HG03025 (cell line): Measurements from ENCODE around the gene EPHB1.
A peak's percentile ranks its signal among the peaks of the same experiment; 100 is the strongest.
"Not testable (repeated sequence)": the region's sequence is repeated elsewhere in the genome, so short reads cannot be mapped to it uniquely, and the experiment has no call there.

Experiments
- ATAC-seq: cut with Tn5 transposase; IDR thresholded peaks from one replicate; pipeline ENCODE4 v1.9.1; 2021; ENCODE audit warnings: mild to moderate bottlenecking, moderate library complexity; ENCODE audit not compliant: unreplicated experiment, low FRiP score

Gene EPHB1

DNA sequence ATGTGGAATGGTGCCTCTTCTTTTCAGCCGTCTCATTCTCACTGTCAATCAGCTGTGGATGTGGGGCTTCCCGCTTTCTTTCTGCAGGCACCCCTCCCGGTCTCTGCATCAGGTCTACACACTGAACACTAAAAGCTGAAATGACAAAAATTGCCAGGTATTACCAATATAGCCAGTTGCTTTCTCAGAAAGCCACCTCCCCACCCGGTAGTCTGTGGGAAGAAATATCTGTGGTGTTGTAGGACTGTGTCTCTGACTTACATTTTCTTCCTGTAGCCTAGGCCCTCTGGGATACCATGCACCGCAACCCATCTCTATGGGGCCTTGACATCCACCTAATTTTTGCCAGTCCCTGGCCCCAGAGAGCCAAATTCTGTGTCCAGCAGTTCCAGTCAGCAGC is 19.2 kb upstream of the EPHB1 start:
- no peak for ATAC-seq

DNA sequence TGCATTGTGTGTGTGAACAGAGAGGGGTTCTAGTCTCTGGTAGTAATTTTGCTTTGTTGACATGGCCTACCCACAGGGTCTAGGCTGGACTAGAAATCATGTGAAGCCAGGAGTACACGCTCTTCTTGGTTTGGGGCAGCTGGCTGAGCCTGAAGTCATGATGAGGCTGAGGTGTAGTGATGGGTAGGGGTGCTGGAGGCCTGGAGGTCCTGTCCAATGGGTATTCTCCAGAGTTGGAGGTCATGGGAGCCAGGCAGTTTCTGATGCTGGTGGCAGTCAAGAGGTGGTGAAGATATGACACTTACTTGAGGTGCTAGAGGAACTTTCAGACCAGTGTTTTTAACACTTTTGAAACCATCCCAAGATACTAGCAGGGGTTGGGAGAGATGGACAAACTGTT is 18.5 kb upstream of the EPHB1 start:
- no peak for ATAC-seq

DNA sequence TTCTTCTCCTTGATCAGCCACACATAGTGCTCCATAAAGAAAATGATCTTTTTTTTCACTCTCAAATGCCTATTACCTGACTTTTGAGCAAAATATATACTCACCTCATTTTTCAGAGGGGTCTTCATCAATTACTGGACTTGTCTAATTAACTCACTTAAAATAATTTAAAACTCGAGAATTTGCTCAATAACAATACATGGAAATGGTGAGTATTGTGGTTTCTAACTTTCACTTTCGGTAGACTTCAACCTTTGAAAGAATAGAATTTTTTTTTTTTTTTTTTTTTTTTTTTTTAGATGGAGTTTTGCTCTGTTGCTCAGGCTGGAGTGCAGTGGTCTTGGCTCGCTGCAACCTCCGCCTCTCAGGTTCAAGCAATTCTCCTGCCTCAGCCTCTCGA is 17.7 kb upstream of the EPHB1 start:
- no peak for ATAC-seq

DNA sequence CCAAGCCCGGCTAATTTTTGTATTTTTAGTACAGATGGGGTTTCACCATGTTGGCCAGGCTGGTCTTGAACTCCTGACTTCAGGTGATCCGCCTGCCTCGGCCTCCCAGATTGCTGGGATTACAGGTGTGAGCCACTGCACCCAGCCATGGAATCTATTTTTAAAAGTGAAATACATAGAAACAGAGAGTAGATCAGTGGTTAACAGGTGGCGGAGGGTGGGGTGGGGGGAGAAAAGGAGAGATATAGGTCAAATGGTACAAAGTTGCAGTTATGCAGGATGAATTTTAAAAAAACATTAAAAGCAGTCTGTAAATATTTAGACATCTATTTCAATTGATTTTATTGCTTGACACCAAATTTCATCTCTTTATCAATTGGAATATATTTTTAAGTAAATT is 6.8 kb upstream of the EPHB1 start:
- not testable (repeated sequence) for ATAC-seq

DNA sequence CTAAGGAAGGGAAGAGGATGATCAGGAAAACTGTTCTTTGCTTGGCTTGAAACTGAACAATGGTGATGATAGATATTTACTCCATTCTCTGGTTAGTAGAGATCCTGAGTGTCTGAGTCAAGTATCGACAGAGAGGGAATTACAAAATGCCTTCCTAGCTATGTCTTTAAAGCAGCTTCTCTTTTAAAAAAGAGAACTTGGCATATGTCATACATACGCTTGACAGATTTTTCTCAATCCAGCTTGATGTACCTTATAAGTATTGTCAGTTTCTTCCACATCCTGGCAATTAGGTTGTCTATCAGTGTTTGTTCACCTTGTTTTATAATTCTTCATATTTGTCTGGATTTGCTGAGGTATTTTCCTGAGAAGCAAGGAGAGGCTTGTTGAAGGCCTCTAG is 5.0 kb upstream of the EPHB1 start:
- no peak for ATAC-seq

DNA sequence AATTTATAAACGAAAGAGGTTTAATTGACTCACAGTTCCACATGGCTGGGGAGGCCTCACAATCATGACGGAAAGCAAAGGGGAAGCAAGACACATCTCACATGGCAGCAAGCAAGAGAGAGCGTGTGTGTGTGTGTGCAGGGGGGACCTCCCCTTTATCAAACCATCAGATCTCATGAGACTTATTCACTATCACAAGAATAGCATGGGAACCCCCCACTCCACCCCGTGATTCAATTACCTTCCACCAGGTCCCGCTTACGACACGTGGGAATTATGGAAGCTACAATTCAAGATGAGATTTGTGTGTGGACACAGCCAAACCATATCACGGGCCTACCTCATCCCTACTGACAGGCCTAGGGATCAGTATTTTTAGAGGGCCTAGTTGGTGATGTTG is 3.1 kb upstream of the EPHB1 start:
- ATAC-seq, result no peak

DNA sequence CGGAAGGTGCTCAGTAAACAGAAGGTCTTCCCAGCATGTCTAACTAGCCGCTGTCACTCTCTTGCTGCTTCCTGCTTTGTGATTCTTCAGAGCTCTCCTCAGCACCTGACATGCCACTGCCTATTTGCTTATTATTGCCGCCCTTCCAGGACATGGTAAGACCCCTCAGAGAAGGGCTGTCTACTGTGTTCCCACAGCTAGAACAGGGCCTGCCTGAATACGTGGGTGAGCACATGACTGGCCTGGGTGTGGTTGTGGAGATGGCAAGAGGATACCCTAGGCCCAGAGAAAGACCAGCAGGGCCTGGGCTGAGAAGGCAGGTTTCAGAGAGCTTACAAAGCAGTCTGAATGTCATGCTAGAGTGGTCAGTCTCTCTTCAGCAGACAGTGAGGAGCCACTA is 2.4 kb upstream of the EPHB1 start:
- no peak for ATAC-seq

DNA sequence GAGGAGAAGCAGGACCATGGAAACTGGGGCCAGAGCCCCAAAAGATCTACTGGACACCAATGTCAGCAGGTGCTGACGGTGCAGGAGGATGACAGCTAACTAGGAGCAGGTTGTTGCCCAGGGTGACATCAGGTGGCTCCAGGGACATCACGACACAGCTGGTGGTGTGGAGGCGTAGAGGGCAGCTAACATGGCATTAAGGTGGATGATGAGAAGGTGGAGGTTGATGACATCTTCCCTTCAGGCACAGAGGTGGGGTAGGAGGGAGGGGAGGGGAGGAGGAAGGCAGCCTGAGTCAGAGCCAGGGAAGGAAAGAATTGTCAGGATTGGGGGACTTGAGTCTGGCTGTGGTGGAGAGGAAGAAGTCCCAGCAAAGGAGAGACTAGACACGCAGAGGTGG is 1.5 kb upstream of the EPHB1 start:
- no peak for ATAC-seq

DNA sequence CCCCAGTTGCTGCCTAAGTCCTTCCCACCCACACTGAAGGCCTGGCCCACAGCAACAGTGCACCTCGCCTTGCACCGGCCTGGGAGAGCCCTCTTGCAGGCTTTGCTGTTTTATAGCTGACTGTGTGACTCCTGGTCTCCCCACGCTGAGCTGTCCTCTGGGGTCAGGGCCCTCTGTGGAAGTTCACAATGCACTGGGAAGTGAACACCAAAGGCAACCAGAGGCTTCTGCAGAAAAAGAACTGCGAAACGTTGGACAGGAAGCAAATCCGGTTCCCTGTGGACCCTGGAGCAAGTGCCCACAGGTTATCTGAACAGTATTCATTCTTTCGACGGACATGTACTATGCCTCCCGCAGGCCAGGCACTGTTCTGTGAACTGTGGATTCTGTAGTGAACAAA is 737 bp upstream of the EPHB1 start:
- ATAC-seq, result no peak

DNA sequence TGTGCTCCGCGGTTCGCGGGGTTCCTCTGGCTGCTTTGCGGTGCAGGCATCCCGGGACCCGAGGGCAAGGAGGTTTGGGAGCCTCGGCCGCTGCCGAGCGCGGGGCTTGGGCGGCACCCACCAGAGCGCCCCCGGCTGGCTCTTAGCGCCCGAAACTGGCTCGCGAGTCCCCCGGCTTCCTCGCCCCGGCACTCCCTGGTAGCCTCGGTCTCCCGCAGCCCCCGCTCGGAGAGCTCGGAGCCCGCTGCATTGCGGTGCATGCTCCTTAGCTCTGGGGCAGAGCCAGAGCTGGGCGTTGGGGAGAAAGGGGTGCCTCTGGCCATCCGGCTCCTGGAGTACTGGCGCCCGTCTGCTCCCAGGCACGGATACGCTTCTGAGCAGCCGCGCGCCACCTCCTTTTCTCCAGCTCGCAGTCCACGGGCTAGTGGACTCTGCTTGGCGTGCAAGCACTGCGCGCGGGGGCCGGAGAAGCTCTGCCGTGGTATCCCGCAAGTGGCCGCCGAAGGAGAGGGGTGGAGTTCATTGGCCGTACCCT is 753 bp downstream of the EPHB1 start:
- peak; percentile 10 for ATAC-seq

DNA sequence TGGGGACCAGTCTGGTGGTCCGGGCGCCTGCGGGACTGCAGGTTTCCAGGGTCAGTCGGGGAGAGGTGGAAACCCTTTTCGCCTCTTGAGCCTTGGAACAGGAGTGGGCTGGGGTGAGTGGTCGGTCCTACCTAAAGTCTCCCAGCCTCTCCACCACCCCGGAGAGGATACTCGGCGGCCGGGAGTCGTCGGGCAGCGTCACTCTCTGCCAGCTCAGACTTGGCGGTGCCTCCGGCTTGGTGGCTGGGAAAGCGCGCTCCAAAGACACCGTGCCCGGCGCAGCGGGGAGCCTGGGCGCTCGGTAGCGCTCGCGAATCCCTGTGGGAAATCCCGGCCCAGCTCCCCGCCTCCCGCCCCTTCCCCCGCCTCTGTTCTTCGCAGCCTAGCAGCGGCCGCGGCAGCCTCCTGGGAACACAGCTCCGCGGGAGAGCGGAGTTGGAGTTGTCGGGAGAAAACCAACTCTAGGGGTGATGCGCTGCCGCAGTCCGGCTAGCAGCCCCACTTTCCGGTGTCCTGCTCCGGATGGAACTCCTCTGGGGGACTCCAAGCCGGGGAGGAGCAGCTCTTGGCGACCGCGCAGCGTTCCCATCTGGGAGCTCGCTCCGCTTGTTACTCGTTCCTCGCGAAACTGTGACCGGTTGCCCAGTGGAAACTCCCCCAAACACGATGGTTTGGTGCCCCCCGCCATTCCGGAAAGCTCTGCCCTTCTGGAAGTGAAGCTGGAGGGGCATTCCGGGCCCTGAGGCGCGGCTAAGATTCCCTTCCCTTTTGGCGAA is 1.4 kb downstream of the EPHB1 start:
- no peak for ATAC-seq

DNA sequence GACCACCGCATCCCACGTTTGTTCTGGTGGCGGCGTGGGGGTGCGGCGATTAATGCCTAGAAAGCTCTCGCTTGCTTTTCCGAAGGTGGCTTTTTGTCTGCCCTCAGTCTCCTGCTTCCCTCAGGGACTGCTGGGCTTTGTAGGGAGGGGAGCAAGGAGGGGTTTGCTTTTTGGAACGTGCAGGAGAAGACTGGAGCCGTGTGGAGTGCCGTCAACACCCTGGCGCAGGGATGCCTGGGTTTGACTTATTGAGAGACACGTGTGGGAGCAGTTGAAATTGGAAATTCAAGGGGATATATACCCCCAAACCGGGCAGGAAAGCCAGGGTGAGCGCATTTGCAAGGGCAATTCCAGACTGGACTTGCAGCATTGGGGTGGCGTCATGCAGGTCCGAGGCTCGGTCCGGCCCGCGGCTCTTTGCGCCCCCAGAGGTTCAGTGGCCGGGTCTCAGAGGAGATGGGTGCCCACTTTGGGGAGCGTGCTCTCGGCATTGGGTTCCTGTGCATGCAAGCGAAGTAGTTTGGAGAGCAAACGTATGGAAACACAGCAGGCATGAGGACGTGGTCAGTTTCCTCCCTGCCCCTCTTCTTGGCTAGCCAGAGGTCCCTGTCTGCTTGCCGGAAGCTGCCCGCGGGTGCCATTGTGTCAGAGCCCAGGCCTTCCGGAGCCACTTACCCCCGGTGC is 2.1 kb downstream of the EPHB1 start:
- ATAC-seq, result no peak

DNA sequence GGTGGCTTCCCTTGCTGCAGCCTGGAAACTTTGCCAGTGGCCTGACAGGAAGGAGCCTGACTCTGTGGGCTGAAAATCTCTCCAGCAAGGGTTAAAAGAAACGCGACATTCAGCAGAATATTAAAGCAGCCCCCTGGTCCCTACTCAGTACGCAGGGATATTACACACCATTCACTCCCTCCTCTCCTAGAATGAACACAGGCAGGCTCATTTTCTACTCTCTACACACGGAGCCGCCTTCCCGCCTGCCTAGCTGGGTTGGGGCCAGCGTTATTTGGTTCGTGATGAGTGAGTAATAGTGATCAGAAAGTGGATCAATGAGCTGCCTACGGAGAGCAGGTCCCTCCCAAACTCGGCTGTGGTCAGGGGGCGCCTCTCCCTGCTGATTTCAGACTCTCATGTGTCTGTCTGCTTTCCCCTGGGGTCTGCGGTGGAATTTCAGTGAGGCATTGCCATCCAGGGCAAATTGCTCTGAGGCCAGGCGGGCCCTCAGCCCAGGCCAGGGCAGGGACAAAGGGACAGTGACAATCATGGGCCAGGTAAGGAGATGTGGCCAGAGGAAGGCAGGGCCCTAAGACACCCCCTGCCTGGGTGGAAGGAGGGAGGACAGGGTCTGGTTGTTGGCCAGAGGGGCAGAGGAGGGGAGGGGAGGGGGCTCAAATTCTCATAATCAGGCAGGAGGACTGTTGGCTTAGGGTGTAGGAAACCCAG is 2.8 kb downstream of the EPHB1 start:
- ATAC-seq, result no peak

DNA sequence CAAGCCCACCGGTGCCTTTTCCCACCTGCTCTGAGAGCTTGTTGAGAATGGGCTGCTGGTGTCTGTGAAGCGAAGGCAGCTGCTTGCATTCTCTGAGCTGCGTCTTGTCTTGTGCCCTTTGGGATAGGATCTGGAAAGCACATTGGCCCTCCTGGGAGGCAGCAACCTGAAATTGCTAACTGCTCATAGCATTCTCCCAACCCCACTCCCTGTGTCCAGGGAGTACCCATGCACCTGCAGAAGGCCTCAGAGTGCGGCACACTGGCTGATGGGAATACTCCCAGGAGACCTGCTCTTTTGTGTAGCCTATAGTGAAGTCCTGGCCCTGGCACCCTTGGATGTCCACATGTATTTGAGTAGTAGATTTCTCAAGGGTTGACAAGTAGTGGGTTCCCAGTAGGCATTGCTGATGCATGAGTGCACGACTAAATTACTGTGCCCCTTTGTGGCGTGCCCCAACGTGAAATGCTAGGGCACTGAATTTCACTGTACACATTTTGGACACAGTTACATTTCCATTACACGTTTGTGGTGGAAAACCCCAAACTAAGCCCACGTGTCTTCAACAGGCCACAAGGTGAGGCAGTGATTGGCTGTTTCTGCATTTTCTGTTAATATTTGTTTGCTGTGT is 3.7 kb downstream of the EPHB1 start:
- ATAC-seq, result no peak

DNA sequence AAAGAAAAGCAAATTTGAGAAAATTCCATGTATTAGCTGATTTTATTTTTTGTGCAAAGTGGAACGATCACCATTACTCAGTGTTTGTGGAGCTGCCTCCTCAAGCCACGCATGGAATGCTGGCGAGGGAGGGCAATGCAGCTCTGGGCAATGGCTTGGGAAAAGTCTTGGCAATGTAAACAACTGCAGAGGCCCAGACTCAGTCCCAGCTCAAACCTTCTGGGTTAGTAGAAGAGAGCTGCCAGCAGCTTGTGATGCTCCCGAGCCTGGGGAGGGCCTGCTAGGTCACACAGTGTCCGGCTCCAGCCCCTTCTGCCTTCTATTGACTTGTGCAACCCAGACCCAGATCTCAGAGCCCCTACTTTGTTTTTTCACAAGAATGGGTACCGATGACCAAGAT is 4.3 kb downstream of the EPHB1 start:
- no peak for ATAC-seq

DNA sequence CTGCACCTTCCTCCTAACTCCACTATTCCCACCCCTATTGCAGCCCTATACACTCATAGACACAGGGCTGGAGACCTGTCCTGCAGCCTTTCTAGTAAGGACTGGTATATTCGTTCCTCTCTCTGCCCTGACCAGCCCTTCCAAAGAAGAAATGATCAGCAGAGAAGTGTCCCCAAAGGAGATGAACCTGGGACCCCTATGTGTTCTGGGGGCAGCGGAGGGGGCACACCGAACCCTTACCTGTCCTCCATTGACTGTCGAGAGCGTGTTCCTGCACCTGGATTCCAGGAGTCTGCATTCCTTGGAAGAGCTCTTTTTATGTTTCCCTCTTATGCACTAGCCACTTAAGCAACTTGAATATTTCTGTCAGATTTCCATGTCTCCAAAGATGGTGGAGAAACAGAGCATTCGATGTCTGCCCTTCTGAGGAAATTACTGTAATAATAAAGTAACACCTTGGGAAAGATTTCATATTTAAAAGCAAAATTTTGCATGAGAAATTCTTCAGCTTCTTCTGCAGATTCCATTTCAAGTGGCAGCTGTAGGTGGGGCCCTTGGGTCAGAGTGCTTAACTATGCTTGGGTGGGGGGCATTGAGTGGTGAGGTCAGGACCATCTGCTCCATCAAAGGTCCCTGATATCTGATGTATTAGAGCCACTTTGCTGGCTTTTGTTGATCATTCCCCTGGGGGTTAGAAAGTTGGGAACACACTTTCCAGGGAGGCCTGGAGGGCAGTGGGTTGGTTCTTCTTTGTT is 6.3 kb downstream of the EPHB1 start:
- no peak for ATAC-seq

DNA sequence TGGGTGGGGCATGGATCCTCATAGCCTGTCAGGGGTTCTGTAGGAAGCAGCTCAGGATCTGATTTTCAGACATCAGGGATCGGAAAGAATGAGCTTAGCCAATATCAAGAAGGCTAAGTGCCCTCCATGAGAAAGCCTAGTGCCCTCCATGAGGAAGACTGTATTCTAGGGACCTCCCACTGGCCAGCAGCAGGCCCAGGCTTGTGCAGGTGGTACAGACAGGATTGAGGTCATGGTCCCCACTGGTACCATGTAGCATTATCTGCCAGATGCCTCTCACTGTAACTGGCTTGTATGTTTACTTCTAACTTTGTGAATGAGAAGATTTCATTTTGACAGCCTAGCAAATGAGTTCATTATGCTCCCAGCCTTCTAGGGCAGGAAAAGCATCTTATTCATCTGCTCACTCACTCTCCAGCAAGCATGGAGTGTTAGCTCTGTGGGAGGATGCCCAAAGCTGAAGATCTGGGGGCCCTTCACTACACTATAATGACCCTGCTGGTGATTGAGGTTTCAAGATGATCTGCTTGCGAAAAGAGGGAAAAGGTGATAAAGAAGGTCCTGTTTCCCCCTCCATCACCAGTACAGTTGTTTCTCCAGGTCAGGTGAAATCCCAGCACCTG is 7.5 kb downstream of the EPHB1 start:
- peak; percentile 13 for ATAC-seq

DNA sequence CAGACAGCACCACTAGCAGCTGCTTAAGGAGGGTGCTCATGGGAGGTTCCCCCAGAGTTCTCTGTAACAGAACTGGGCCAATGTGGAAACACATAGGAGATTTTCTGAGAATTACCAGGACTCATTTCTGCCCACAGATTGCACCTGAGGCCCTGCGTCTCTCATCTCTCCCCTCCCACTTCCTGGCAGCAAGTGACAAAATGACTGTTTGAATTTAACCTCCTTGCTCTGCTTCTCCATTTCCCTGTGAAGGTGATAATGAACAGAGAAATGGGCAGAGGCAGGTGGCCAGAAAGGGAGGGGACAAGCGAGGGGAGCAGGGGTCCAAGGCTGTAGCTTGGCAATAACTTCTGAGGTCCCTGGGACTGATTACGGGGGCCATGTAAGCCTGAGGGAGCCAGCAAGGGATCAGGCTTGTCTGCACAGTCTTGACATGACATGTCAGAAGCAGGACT is 8.0 kb downstream of the EPHB1 start:
- ATAC-seq, result peak; percentile 59

DNA sequence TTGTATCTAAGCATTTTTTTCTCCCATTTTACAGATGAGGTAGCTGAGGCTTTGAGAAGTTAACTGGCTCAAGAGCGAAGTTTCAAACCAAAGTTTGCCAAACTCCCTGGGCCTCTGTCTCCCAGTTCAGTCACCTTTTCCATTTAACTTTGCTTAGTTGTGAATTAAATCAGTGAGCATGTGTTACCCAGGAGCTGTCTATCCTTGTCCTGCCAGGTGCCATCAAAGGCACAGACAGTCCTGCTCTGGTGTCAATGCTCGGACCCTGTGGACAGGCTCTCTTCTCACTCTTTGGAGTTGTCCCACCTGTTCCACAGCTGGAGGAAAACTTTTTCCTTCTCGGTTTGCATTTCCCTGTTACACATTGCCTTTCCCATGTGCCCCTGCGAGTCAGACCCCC is 8.6 kb downstream of the EPHB1 start:
- no peak for ATAC-seq
